Esophagus squamous epithelium (tissue), 5 donors: ENCODE results near the gene SFTPB. TPM values are rescaled to one million over a fixed set of nuclear protein-coding genes. Genes with fewer than 3 reads are reported as not detected.
A peak's percentile ranks its signal among the peaks of the same experiment; 100 is the strongest.

Source experiments
- DNase-seq: peaks from one replicate; lab custom pipeline; 2025; lab: John Stamatoyannopoulos, UW
- H3K27ac ChIP-seq, 4 donors: fragments of 200-600 bp; sonication (generic); one replicate each; pipeline ENCODE4 v1.5.1; 2016 to 2019; ENCODE audit warnings: mild to moderate bottlenecking in 1 of 4
- H3K27me3 ChIP-seq, 4 donors: fragments of 200-600 bp; sonication (generic); 1 replicate in 3 of 4; 2 replicates in 1 of 4; pipeline versions ENCODE4 v1.5.1 to v1.6.0; 2017 to 2021; ENCODE audit warnings: antibody characterized with exemption in 1 of 4
- H3K36me3 ChIP-seq, 3 donors: fragments of 200-600 bp; sonication (generic); one replicate each; pipeline ENCODE4 v1.5.1; 2016 to 2019
- H3K4me1 ChIP-seq, 3 donors: fragments of 200-600 bp; sonication (generic); one replicate each; pipeline ENCODE4 v1.5.1; 2017 to 2019
- H3K4me3 ChIP-seq, 4 donors: fragments of 200-600 bp; sonication (generic); 1 replicate in 3 of 4; 2 replicates in 1 of 4; pipeline ENCODE4 v1.5.1; 2016 to 2019; ENCODE audit warnings: mild to moderate bottlenecking in 2 of 4, moderate library complexity in 1 of 4
- H3K9me3 ChIP-seq, 3 donors: fragments of 200-600 bp; sonication (generic); one replicate each; pipeline ENCODE4 v1.5.1; 2016 to 2019
- POLR2A ChIP-seq, 4 donors: fragments of 450-650 bp; IDR thresholded peaks; one replicate each; pipeline ENCODE4 v1.6.1; 2017; ENCODE audit warnings: antibody characterized with exemption in 4 of 4, mild to moderate bottlenecking in 4 of 4, moderate library complexity in 3 of 4
- WGBS, 2 donors: methylation state at CpG; one replicate each; pipeline ENCODE4 v1.1.5; 2018; 5-methylcytosine and 5-hydroxymethylcytosine counted together
- intact Hi-C: fragments of 100-400 bp; cut with DNase I; formaldehyde crosslinking; loops from one replicate; pipeline ENCODE4 v1.15.0; 2022
- total RNA-seq, 4 donors: library from RNA; depleted of rRNA; stranded (reverse); fragments of >200 nt; gene quantifications; one replicate each; pipeline ENCODE4 v1.1.0, GENCODE V29; 2016
- TF ChIP-seq, protein P1 (sequence below), 6 experiments: fragments of 450-650 bp in 4 of 6; fragments of 200-600 bp in 2 of 6; sonication (generic) in 2 of 6; IDR thresholded peaks; one replicate each; pipeline ENCODE4 v1.5.1; 2016 to 2019; ENCODE audit warnings: antibody characterized with exemption in 6 of 6, mild to moderate bottlenecking in 4 of 6, moderate library complexity in 4 of 6
- donor health status: DM: yes; HTN: yes; CAD: no.

SFTPB gene
- total RNA-seq, 4 donors from 2014 or later, result not detected

DNA sequence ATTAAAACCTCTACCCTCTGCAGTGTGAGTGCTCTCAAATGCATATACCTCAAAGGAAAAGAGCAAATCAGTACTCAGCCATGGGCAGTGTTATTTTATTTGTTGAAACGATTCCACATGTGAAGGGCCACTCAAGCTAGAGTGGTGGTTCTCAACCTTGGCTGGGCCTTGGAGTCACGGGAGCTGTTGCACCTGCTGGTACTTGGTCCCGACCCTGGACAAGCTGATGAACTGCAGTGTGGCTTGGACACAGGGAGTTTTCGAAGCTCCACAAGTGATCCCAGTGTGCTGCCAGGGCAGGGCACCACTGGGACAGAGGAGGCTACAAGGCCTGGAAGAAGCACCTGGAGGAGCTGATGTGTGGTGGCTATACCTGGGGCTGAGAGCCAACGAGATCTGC is 45.8 kb upstream of the SFTPB start:
- Histone ChIP-seq H3K4me3 (no peak overlapping the region), H3K4me1 (peaks cover 10 to 50% (median 17%) of the 10 kb centered on the region in 3 donors), H3K27me3 (no peaks in the 10 kb centered on the region), H3K27ac (peak overlapping the region in 1 of 4 donors; percentile 66), H3K36me3 (no peaks in the 10 kb centered on the region), H3K9me3 (no peaks in the 10 kb centered on the region)
- DNase-seq, result no peak
- TF ChIP-seq POLR2A (IDR thresholded peaks at IDR 0.05), result no peak
- TF ChIP-seq, protein P1, sequence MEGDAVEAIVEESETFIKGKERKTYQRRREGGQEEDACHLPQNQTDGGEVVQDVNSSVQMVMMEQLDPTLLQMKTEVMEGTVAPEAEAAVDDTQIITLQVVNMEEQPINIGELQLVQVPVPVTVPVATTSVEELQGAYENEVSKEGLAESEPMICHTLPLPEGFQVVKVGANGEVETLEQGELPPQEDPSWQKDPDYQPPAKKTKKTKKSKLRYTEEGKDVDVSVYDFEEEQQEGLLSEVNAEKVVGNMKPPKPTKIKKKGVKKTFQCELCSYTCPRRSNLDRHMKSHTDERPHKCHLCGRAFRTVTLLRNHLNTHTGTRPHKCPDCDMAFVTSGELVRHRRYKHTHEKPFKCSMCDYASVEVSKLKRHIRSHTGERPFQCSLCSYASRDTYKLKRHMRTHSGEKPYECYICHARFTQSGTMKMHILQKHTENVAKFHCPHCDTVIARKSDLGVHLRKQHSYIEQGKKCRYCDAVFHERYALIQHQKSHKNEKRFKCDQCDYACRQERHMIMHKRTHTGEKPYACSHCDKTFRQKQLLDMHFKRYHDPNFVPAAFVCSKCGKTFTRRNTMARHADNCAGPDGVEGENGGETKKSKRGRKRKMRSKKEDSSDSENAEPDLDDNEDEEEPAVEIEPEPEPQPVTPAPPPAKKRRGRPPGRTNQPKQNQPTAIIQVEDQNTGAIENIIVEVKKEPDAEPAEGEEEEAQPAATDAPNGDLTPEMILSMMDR (IDR thresholded peaks at IDR 0.05), result no peak
- intact Hi-C loops, result no loop called here
- 70 to 91% methylated on average over 2 to 3 of the region's 5 CpGs for WGBS, 2 donors

DNA sequence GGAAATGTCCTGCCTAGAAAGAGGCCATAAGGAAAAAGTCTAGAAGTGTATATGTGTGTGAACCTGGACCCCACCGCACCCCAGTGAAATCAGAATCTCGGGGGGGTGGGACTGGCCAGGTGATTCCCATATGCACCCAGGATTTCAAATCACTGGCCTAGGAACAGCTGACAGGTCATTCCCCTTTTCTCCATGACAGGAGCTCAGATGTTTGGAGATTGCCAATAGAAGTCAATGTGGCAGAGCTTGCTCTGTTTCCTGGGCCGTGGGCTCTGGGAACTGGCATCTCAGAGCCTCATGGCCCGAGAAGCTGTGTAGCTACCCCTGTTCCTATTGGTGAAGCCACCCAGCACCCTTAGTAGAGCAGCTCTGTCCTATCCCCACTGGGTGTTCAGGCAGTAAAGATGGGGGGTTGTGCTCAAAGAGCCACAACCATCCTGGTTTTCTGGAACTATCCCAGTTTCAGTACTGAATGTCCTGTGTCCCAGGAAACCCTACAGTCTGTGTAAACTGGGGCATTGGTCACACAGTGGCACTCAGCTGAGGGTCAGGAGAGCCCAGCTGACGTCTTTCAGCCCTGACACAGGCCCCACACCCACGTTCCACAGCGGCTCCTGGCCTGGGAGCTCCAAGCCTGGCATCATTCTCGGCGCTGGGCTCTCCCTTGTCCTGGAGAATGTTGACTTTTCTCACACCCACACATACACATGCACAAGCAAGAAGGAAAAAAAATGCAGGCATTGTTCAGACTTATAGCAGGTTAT is 45.0 kb upstream of the SFTPB start:
- Histone ChIP-seq H3K27ac (peak overlapping the region in 3 of 4 donors; percentile 31 to 85 (median 66)), H3K36me3 (no peaks in the 10 kb centered on the region), H3K9me3 (no peaks in the 10 kb centered on the region), H3K27me3 (no peaks in the 10 kb centered on the region), H3K4me3 (no peak overlapping the region), H3K4me1 (peaks cover 10 to 50% (median 17%) of the 10 kb centered on the region in 3 donors)
- 69 to 96% methylated on average over 3 to 7 of the region's 9 CpGs for WGBS, 2 donors
- no peak for TF ChIP-seq POLR2A (IDR thresholded peaks at IDR 0.05)
- TF ChIP-seq, protein P1 (IDR thresholded peaks at IDR 0.05), result no peak
- intact Hi-C loops, result no loop called here
- no peak for DNase-seq

DNA sequence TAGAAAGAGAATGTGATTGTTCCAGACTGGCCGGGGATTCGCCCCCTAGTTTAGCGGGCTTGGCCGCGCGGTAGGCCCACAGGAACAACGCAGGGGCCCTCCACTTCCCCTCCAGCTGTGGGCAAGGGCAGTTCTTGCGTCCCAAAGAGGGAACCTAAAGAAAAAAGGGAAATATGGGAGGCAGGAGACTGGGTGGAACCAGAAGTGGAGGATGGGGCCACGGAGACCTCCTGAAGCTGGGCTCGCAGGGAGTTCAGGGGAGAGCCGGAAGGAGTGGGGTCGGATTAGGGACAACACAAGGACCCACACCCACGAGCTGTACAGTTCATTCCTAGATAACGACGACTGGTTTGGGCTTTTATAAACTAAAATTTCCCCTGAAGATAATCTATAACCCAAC is 44.3 kb upstream of the SFTPB start:
- peak overlapping the region in 3 of 4 donors; percentile 31 to 85 (median 66) for H3K27ac ChIP-seq
- H3K36me3 ChIP-seq, result no peaks in the 10 kb centered on the region
- no peaks in the 10 kb centered on the region for H3K9me3 ChIP-seq
- no peak for DNase-seq
- peaks cover 10 to 53% (median 17%) of the 10 kb centered on the region in 3 donors for H3K4me1 ChIP-seq
- H3K27me3 ChIP-seq, result no peaks in the 10 kb centered on the region
- intact Hi-C loops, result no loop called here
- TF ChIP-seq, protein P1 (IDR thresholded peaks at IDR 0.05), result no peak
- TF ChIP-seq POLR2A (IDR thresholded peaks at IDR 0.05), result no peak
- 74 to 83% methylated on average over 9 to 12 of the region's 15 CpGs for WGBS, 2 donors
- no peak overlapping the region for H3K4me3 ChIP-seq

DNA sequence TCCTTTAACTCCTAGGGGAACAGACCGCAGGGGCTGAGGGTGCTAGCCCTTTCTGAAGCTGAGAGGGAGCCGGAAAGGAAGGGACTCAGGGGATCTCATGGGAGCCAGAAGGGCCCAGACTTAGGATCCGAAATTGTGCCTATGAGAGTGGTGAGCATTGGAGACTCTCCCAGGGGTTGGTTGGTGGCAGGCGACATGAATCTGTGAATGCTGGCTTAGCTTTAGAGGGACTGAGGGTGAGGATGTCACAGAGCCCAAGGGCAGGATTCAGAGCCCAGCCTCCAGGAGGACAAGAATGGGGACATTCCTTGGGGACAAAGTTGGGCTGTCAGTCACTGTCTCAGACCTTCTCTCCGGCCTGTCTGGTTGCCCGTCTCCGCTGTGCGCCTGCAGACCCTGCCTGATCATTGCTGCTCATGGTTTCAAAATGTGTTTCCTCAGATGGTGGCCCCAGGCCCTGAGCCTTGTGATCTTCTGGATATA is 43.6 kb upstream of the SFTPB start:
- H3K4me1 ChIP-seq, result peaks cover 14 to 60% (median 17%) of the 10 kb centered on the region in 3 donors
- 79 to 95% methylated on average over 4 to 6 of the region's 8 CpGs for WGBS, 2 donors
- H3K4me3 ChIP-seq, result no peak overlapping the region
- DNase-seq, result no peak
- intact Hi-C loops, result no loop called here
- H3K36me3 ChIP-seq, result no peaks in the 10 kb centered on the region
- peak overlapping the region; percentile 22 to 85 (median 75) for H3K27ac ChIP-seq
- no peaks in the 10 kb centered on the region for H3K9me3 ChIP-seq
- no peaks in the 10 kb centered on the region for H3K27me3 ChIP-seq
- TF ChIP-seq POLR2A (IDR thresholded peaks at IDR 0.05), result no peak
- TF ChIP-seq, protein P1 (IDR thresholded peaks at IDR 0.05), result no peak
